ENCODE measurements around the gene RCE1.

The RCE1 gene

DNA sequence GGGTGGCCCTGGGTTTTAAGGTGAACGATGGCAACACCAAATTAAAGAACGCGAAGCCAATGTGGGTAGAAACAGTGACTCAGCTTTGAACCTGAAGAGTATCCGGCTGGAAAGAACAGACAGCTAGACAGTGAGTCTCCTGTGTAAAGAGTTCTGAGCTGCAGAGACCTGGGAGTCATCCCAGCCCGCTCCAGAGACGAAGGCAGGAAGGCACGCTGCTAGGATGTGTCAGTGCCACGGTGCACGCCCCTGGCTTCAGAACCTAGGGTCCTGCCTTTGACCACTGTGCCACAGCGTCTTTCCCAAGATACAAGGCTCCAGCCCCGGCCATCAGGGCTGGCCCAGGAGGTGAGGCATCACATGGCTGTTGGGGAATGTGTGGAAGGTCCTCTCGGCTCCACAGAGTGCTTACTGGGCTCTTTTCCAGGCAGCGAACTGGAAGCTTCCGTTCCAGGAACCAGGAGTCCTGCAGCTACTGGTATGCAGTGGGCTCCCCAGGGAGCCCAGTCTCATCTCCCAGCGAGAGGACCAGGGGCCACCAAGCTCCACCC lies 43.5 kb downstream of the RCE1 start:
- DNase-seq (no peak), ATAC-seq (no peak)

DNA sequence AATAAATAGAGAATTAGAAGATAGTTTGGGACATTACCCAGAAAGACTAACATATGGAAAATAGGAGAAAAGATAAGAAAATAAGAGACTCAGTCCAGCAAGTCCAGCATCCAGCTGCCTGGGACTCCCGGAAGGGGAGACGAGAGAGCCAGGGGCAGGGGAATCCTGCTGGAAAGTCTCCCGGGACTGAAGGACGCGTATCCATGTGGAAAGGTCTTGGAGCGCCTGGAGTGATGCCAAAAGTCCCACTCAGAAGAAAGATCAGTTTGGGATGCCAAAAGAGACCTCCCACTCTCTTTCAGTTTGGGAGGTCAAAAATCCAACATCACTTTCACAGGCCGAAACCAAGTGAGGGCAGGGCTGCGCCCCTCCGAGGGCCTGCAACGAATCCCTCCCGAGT lies 44.3 kb downstream of the RCE1 start:
- DNase-seq: no peak
- no peak for ATAC-seq

DNA sequence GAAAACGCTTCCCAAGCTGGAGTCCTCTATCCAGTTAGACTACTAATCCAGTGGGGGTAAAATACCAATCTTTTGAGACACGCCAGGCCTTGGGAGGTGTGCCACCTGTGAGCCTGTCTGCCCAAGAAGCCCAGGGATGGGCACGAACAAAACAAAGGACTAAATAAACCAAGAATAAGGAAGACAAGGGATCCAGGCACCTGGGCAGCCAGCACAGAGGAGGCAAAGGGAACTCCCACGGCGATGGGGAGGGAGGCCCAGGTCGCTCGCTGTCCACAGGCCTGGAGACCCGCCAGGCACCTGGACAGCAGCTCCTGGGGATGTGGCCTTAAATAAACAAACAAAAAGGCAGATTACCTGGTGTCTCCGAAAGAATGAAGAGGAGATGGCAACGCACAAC lies 45.0 kb downstream of the RCE1 start:
- ATAC-seq: no peak
- DNase-seq: no peak

DNA sequence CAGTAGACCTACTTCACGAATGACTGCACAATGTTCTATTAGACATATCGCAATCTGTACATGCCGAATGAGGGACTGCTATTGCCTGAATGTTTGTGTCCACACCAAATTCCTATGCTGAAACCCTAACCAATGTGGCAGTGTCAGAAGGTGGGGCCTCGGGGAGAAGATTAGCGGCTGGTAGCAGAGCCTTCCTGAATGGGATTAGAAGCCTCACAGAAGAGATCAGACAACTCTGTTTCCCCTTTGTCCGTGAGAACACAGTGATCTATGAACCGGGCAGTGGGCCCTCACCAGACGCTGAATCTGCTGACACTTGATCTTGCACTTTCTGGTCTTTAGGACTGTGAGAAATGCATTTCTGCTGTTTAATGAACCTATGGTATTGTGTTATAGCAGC lies 46.7 kb downstream of the RCE1 start:
- no peak for ATAC-seq

DNA sequence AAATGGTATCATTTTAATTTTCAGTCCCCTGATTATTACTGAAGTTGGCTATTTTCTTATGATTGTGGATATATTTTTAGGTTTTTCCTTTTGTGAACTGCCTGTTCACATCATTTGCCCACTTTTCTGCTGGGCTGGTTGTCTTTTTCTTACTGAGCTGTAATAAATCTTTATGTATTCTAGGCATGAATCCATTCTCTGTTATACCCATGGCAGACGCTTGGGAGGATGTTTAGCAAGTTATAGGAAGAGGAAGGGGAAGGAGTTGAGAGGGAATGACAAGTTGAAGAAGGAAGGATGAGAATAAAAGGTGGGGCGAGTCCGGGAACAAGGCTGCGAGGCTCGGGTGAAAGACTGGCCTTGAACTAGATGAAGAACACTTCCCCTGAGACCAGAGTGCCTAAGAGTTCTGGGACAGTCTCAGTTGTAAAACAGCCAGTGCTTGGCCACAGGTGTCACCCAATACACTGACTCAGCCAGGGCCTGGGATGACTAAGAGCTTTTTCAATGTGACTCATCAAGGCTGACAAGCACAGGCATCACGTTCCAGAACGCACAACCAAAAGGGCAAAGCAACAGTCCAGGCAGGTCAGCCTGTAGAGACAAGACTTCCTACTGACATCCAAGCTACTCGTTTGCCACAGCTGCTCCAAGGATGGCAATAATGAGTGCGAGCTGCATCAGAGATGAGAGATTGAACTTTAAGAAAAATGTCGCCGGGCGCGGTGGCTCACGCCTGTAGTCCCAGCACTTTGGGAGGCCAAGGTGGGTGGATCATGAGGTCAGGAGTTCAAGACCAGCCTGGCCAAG lies 48.8 kb downstream of the RCE1 start:
- ATAC-seq (peak; percentile 96), DNase-seq (peak; percentile 58)

More for the DNA sequence above, 46.7 kb downstream of the RCE1 start:
- DNase-seq: no peak

DNA sequence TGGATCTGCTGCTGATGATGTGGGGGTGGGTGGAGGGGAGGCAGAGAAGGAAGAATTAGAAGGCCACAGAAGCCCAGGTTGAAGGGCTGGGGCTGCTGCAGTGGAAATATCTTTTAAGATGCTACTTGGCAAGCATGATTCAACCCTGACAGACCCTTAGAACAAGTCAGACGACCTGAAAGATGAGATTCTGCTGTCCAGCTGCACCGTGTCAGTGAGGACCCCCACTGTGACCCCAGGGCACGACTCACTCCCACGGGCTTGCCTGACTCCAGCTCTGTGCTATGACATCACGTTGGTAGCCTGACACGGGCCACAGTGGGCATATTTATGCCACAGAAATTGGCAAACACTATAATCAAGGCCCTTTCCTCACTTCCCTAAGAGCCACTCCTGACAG lies 49.7 kb downstream of the RCE1 start:
- no peak for ATAC-seq

DNA sequence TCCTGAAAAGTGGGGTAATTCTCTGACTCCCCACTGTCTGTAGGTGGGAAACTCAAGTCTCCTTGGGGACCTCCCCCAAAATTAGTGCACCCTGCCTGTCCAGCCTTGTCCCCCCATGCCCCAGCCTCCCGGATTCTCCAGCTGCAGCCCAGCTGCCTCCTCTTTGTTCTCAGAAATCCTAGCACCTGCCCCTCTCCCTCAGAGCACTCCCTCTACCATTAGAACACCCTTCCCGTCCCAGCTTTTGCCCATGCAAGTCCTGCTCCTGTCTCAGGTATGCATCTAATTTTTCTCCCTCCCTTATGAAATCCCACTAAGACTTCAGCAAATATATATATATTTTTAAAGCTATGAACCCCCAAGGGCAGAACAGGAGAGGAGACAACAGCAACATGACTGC lies 50.9 kb downstream of the RCE1 start:
- ATAC-seq: no peak
- no peak for DNase-seq

More for the DNA sequence above, 49.7 kb downstream of the RCE1 start:
- no peak for DNase-seq
